NCI-H526 (cell line): ENCODE data around the gene KLHDC4.
"Not testable (repeated sequence)": the region's sequence is repeated elsewhere in the genome, so short reads cannot be mapped to it uniquely, and the experiment has no call there.

Experiments
- DNase-seq, 2 experiments: peaks; one replicate each; lab custom pipeline; 2025; lab: John Stamatoyannopoulos, UW

The KLHDC4 gene

GRCh38 chr16:87720446-87720845, 45.3 kb downstream of the KLHDC4 start:
- no peak for DNase-seq

GRCh38 chr16:87718831-87719230, 47.0 kb downstream of the KLHDC4 start:
- not testable (repeated sequence) for DNase-seq

- DNase-seq, result no peak
Observed at GRCh38 chr16:87715658-87716057, 50.1 kb downstream of the KLHDC4 start.

- no peak for DNase-seq
Observed at GRCh38 chr16:87715231-87715630, 50.6 kb downstream of the KLHDC4 start.

GRCh38 chr16:87713451-87714229, 52.1 kb downstream of the KLHDC4 start:
- DNase-seq, result no peak

GRCh38 chr16:87712184-87712762, 53.5 kb downstream of the KLHDC4 start:
- no peak for DNase-seq

GRCh38 chr16:87710887-87711286, 54.9 kb downstream of the KLHDC4 start:
- DNase-seq, result no peak

- DNase-seq, result no peak
Observed at GRCh38 chr16:87709677-87710076, 56.1 kb downstream of the KLHDC4 start.

- DNase-seq, result no peak
Observed at GRCh38 chr16:87708881-87709638, 56.7 kb downstream of the KLHDC4 start.

- no peak for DNase-seq
Observed at GRCh38 chr16:87707714-87708580, 57.8 kb downstream of the KLHDC4 start.

- DNase-seq, result peak in 1 of 2 experiments; percentile 28
Observed at GRCh38 chr16:87707097-87707496, 58.7 kb downstream of the KLHDC4 start.

- DNase-seq, result no peak
Observed at GRCh38 chr16:87706278-87707000, 59.3 kb downstream of the KLHDC4 start.

GRCh38 chr16:87705771-87706277, 60.0 kb downstream of the KLHDC4 start:
- DNase-seq, result no peak

- DNase-seq, result no peak
Observed at GRCh38 chr16:87704754-87705353, 60.9 kb downstream of the KLHDC4 start.

- no peak for DNase-seq
Observed at GRCh38 chr16:87703835-87704375, 61.9 kb downstream of the KLHDC4 start.

GRCh38 chr16:87703071-87703470, 62.7 kb downstream of the KLHDC4 start:
- DNase-seq, result no peak

GRCh38 chr16:87702325-87702811, 63.4 kb downstream of the KLHDC4 start:
- DNase-seq, result peak in 1 of 2 experiments; percentile 20

GRCh38 chr16:87701505-87701921, 64.3 kb downstream of the KLHDC4 start:
- no peak for DNase-seq

- DNase-seq, result no peak
Observed at GRCh38 chr16:87701078-87701460, 64.7 kb downstream of the KLHDC4 start.

GRCh38 chr16:87700406-87701077, 65.2 kb downstream of the KLHDC4 start:
- DNase-seq, result no peak
